Measurements from ENCODE around the gene GLO1.

GRCh38 chr6:38644951-38645350 is 58.0 kb downstream of the GLO1 start:
- TF ChIP-seq EZH2 (IDR thresholded peaks at IDR 0.05; ENCODE audit: insufficient read depth, poor library complexity, severe bottlenecking) (no peak), EZH2phosphoT487 (IDR thresholded peaks at IDR 0.05; ENCODE audit: insufficient read depth, low read depth) (no peak)
